Duodenal mucosa (tissue), 2 donors: ENCODE data around the gene GALNT14.
"Not testable (repeated sequence)": the region's sequence is repeated elsewhere in the genome, so short reads cannot be mapped to it uniquely, and the experiment has no call there.

Experiments used
- H3K27ac ChIP-seq: one replicate; pipeline ENCODE4 v1.7.0; 2013; ENCODE audit warnings: low read depth, low read length
- H3K27me3 ChIP-seq, 2 donors: one replicate each; pipeline ENCODE4 v1.7.0; 2013; ENCODE audit warnings: low read length in 2 of 2, control low read depth in 1 of 2; ENCODE audit not compliant: insufficient read depth in 2 of 2, control insufficient read depth in 1 of 2
- H3K36me3 ChIP-seq, 2 donors: one replicate each; pipeline ENCODE4 v1.7.0; 2013; ENCODE audit warnings: low read length in 2 of 2, control low read depth in 1 of 2; ENCODE audit not compliant: insufficient read depth in 2 of 2, control insufficient read depth in 1 of 2
- H3K4me1 ChIP-seq, 2 donors: one replicate each; pipeline ENCODE4 v1.7.0; 2013; ENCODE audit warnings: low read length in 2 of 2, control low read depth in 1 of 2; ENCODE audit not compliant: insufficient read depth in 2 of 2, control insufficient read depth in 1 of 2
- H3K4me3 ChIP-seq, 2 donors: one replicate each; pipeline ENCODE4 v1.7.0; 2013; ENCODE audit warnings: low read length in 2 of 2, low read depth in 1 of 2
- H3K9ac ChIP-seq, 2 donors: one replicate each; pipeline ENCODE4 v1.7.0; 2013; ENCODE audit warnings: low read length in 2 of 2, low read depth in 1 of 2
- H3K9me3 ChIP-seq, 2 donors: one replicate each; pipeline ENCODE4 v1.7.0; 2013; ENCODE audit warnings: low read length in 2 of 2, control low read depth in 1 of 2; ENCODE audit not compliant: control insufficient read depth in 1 of 2

GALNT14 gene

GRCh38 chr2:31138037-31138962 lies at the start of gene GALNT14:
GALNT14 (minus strand) TSS chr2:31138440; CDS start chr2:31138086, 354 bp downstream.
- H3K4me3 ChIP-seq = peak within 1 kb of the TSS; percentile 64 to 77
- H3K9me3 ChIP-seq = no peaks in the 10 kb centered on the region
- peaks cover 29 to 33% of the 10 kb centered on the region in 2 donors for H3K27me3 ChIP-seq
- H3K36me3 ChIP-seq = no peaks in the 10 kb centered on the region
- H3K27ac ChIP-seq = no peak within 1 kb of the TSS
- peaks cover 5 to 16% of the 10 kb centered on the region in 2 donors for H3K4me1 ChIP-seq
- H3K9ac ChIP-seq = peak within 1 kb of the TSS in 1 of 2 donors; percentile 32

GRCh38 chr2:31187166-31187565 lies 48.9 kb upstream of the GALNT14 start:
- Histone ChIP-seq H3K27ac (no peak overlapping the region), H3K9me3 (no peaks in the 10 kb centered on the region), H3K4me3 (no peak overlapping the region), H3K36me3 (no peaks in the 10 kb centered on the region), H3K4me1 (no peaks in the 10 kb centered on the region), H3K27me3 (peaks cover 0 to 4% of the 10 kb centered on the region in 2 donors), H3K9ac (no peak overlapping the region)

- H3K9ac ChIP-seq, H3K27ac ChIP-seq, H3K36me3 ChIP-seq, H3K4me1 ChIP-seq, H3K9me3 ChIP-seq, H3K4me3 ChIP-seq, H3K27me3 ChIP-seq: not testable (repeated sequence)
These were observed 45.7 kb upstream of the GALNT14 start for GRCh38 chr2:31183973-31184372.

- Histone ChIP-seq H3K36me3 (no peaks in the 10 kb centered on the region), H3K9ac (no peak overlapping the region), H3K4me3 (no peak overlapping the region), H3K27me3 (peaks cover 0 to 3% of the 10 kb centered on the region in 2 donors), H3K27ac (no peak overlapping the region), H3K9me3 (no peaks in the 10 kb centered on the region), H3K4me1 (no peaks in the 10 kb centered on the region)
These were observed 38.5 kb upstream of the GALNT14 start for GRCh38 chr2:31176742-31177141.

- no peaks in the 10 kb centered on the region for H3K4me1 ChIP-seq
- no peak overlapping the region for H3K4me3 ChIP-seq
- H3K27ac ChIP-seq = no peak overlapping the region
- H3K36me3 ChIP-seq = no peaks in the 10 kb centered on the region
- no peak overlapping the region for H3K9ac ChIP-seq
- H3K27me3 ChIP-seq = peaks cover 0 to 8% of the 10 kb centered on the region in 2 donors
- no peaks in the 10 kb centered on the region for H3K9me3 ChIP-seq
These were observed 32.9 kb upstream of the GALNT14 start for GRCh38 chr2:31171142-31171541.

GRCh38 chr2:31170071-31170698 lies 31.9 kb upstream of the GALNT14 start:
- peaks cover 0 to 8% of the 10 kb centered on the region in 2 donors for H3K27me3 ChIP-seq
- H3K36me3 ChIP-seq = no peaks in the 10 kb centered on the region
- H3K9me3 ChIP-seq = no peaks in the 10 kb centered on the region
- no peak overlapping the region for H3K4me3 ChIP-seq
- H3K27ac ChIP-seq = no peak overlapping the region
- H3K9ac ChIP-seq = no peak overlapping the region
- no peaks in the 10 kb centered on the region for H3K4me1 ChIP-seq

- H3K4me3 ChIP-seq = no peak overlapping the region
- no peak overlapping the region for H3K27ac ChIP-seq
- H3K9me3 ChIP-seq = no peaks in the 10 kb centered on the region
- no peaks in the 10 kb centered on the region for H3K36me3 ChIP-seq
- H3K27me3 ChIP-seq = peaks cover 0 to 8% of the 10 kb centered on the region in 2 donors
- H3K9ac ChIP-seq = no peak overlapping the region
- no peaks in the 10 kb centered on the region for H3K4me1 ChIP-seq
These were observed 30.1 kb upstream of the GALNT14 start for GRCh38 chr2:31168291-31168690.

- H3K4me1 ChIP-seq = no peaks in the 10 kb centered on the region
- peaks cover 0 to 8% of the 10 kb centered on the region in 2 donors for H3K27me3 ChIP-seq
- no peaks in the 10 kb centered on the region for H3K36me3 ChIP-seq
- no peak overlapping the region for H3K27ac ChIP-seq
- no peak overlapping the region for H3K9ac ChIP-seq
- no peak overlapping the region for H3K4me3 ChIP-seq
- no peaks in the 10 kb centered on the region for H3K9me3 ChIP-seq
These were observed 28.7 kb upstream of the GALNT14 start for GRCh38 chr2:31166925-31167324.

GRCh38 chr2:31163011-31163539 lies 24.8 kb upstream of the GALNT14 start:
- Histone ChIP-seq H3K9ac (no peak overlapping the region), H3K36me3 (no peaks in the 10 kb centered on the region), H3K4me3 (no peak overlapping the region), H3K27ac (no peak overlapping the region), H3K4me1 (no peaks in the 10 kb centered on the region), H3K9me3 (no peaks in the 10 kb centered on the region), H3K27me3 (no peaks in the 10 kb centered on the region)

- Histone ChIP-seq H3K4me3 (no peak overlapping the region), H3K36me3 (no peaks in the 10 kb centered on the region), H3K27me3 (no peaks in the 10 kb centered on the region), H3K27ac (no peak overlapping the region), H3K9me3 (no peaks in the 10 kb centered on the region), H3K9ac (no peak overlapping the region), H3K4me1 (no peaks in the 10 kb centered on the region)
These were observed 23.4 kb upstream of the GALNT14 start for GRCh38 chr2:31161637-31162036.
